NCI-H524 (cell line): ENCODE results near the gene STAT3.
"Not testable (repeated sequence)": the region's sequence is repeated elsewhere in the genome, so short reads cannot be mapped to it uniquely, and the experiment has no call there.

Experiments used
- DNase-seq, 2 experiments: peaks; one replicate each; lab custom pipeline; 2025; lab: John Stamatoyannopoulos, UW

Gene STAT3

GRCh38 chr17:42388381-42389134, at the start of gene STAT3:
TSS of gene STAT3 (minus strand) at chr17:42388442. CDS start at chr17:42348516, 39,926 bp downstream.
- DNase-seq: peak; percentile 99 to 100

GRCh38 chr17:42436391-42436790, 48.1 kb upstream of the STAT3 start:
- DNase-seq: peak; percentile 28 to 84

- no peak for DNase-seq
Measured at GRCh38 chr17:42431758-42432161, 43.5 kb upstream of the STAT3 start.

GRCh38 chr17:42429726-42430447, 41.6 kb upstream of the STAT3 start:
- no peak for DNase-seq

GRCh38 chr17:42428141-42428944, 40.1 kb upstream of the STAT3 start:
- peak; percentile 25 to 63 for DNase-seq

- DNase-seq: no peak
Measured at GRCh38 chr17:42424991-42425610, 36.9 kb upstream of the STAT3 start.

- no peak for DNase-seq
Measured at GRCh38 chr17:42423766-42424165, 35.5 kb upstream of the STAT3 start.

- DNase-seq: peak; percentile 30 to 56
Measured at GRCh38 chr17:42422958-42423712, 34.9 kb upstream of the STAT3 start, which contains the start of gene CAVIN1. TSS of gene CAVIN1 (minus strand) at chr17:42423256. CDS start at chr17:42423097, 159 bp downstream.

- peak in 1 of 2 experiments; percentile 33 for DNase-seq
Measured at GRCh38 chr17:42422412-42422957, 34.2 kb upstream of the STAT3 start.

- DNase-seq: no peak
Measured at GRCh38 chr17:42421507-42422338, 33.5 kb upstream of the STAT3 start.

- DNase-seq: no peak
Measured at GRCh38 chr17:42421136-42421506, 32.9 kb upstream of the STAT3 start.

GRCh38 chr17:42417981-42418380, 29.7 kb upstream of the STAT3 start:
- not testable (repeated sequence) for DNase-seq

- no peak for DNase-seq
Measured at GRCh38 chr17:42414704-42415409, 26.6 kb upstream of the STAT3 start.

- no peak for DNase-seq
Measured at GRCh38 chr17:42413464-42414040, 25.3 kb upstream of the STAT3 start.

GRCh38 chr17:42411905-42412679, 23.9 kb upstream of the STAT3 start:
- DNase-seq: no peak

GRCh38 chr17:42411361-42411760, 23.1 kb upstream of the STAT3 start:
- no peak for DNase-seq

GRCh38 chr17:42410319-42410685, 22.1 kb upstream of the STAT3 start:
- no peak for DNase-seq
